ENCODE measurements around the gene IGFBP3.

IGFBP3 gene

GRCh38 chr7:45867471-45867870 lies 53.6 kb downstream of the IGFBP3 start:
- no peak for DNase-seq

GRCh38 chr7:45865594-45866410 lies 55.3 kb downstream of the IGFBP3 start:
- DNase-seq: no peak

- no peak for DNase-seq
Measured at GRCh38 chr7:45863715-45864114, 57.4 kb downstream of the IGFBP3 start.
